ENCODE data around the gene CCDC27.
"Not testable (repeated sequence)": the region's sequence is repeated elsewhere in the genome, so short reads cannot be mapped to it uniquely, and the experiment has no call there.

The CCDC27 gene

GRCh38 chr1:3799976-3800685, 47.9 kb downstream of the CCDC27 start:
- Histone ChIP-seq H3K27me3 (ENCODE audit: insufficient read depth, low read length, poor library complexity, severe bottlenecking) (peaks cover 9% of the 10 kb centered on the region), H3K4me3 (ENCODE audit: low read length, poor library complexity, severe bottlenecking) (no peak overlapping the region), H3F3A (ENCODE audit: low read depth) (no peaks in the 10 kb centered on the region), H4K20me1 (ENCODE audit: insufficient read depth, low read length, poor library complexity, severe bottlenecking) (peaks cover 7% of the 10 kb centered on the region), H3K36me3 (ENCODE audit: insufficient read depth, low read length) (no peaks in the 10 kb centered on the region), H3K9ac (ENCODE audit: low read depth, low read length, poor library complexity, severe bottlenecking) (no peak overlapping the region), H3K4me2 (ENCODE audit: low read depth, low read length, poor library complexity, severe bottlenecking) (no peak overlapping the region), H3K79me2 (ENCODE audit: insufficient read depth, low read length) (peaks cover 11% of the 10 kb centered on the region), H3K4me1 (ENCODE audit: insufficient read depth, low read length, poor library complexity, severe bottlenecking) (peaks cover 7% of the 10 kb centered on the region), H3K9me2 (replicated peaks; ENCODE audit: low read depth, low read length) (no peaks in the 10 kb centered on the region), H2AFZ (ENCODE audit: low read length) (no peak overlapping the region), H3K9me3 (ENCODE audit: insufficient read depth, low read depth, low read length) (no peaks in the 10 kb centered on the region)
- TF ChIP-seq CTCF (conservative IDR thresholded peaks at IDR 0.05; ENCODE audit: low read length) (no peak), EZH2phosphoT487 (IDR thresholded peaks at IDR 0.05; ENCODE audit: borderline replicate concordance) (no peak)

DNA sequence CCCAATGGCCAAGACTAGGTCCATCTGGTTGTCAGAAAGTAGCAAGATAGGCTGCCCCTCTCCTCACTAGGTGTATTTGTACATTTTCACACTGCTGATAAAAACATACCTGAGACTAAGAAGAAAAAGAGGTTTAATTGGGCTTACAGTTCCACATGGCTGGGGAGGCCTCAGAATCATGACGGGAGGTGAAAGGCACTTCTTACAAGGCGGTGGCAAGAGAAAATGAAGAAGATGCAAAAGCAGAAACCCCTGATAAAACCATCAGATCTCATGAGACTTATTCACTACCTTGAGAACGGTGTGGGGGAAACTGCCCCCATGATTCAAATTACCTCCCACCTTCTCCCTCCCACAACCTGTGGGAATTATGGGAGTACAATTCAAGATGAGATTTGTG, 48.5 kb downstream of the CCDC27 start:
- not testable (repeated sequence) for H3K4me3 ChIP-seq (ENCODE audit: low read length, poor library complexity, severe bottlenecking); H3K9me3 ChIP-seq (ENCODE audit: insufficient read depth, low read depth, low read length); H3K9ac ChIP-seq (ENCODE audit: low read depth, low read length, poor library complexity, severe bottlenecking); H3K36me3 ChIP-seq (ENCODE audit: insufficient read depth, low read length); H2AFZ ChIP-seq (ENCODE audit: low read length); H3K4me1 ChIP-seq (ENCODE audit: insufficient read depth, low read length, poor library complexity, severe bottlenecking); H3K9me2 ChIP-seq (replicated peaks; ENCODE audit: low read depth, low read length); H4K20me1 ChIP-seq (ENCODE audit: insufficient read depth, low read length, poor library complexity, severe bottlenecking); H3K27me3 ChIP-seq (ENCODE audit: insufficient read depth, low read length, poor library complexity, severe bottlenecking); H3K4me2 ChIP-seq (ENCODE audit: low read depth, low read length, poor library complexity, severe bottlenecking); H3K79me2 ChIP-seq (ENCODE audit: insufficient read depth, low read length); H3F3A ChIP-seq (ENCODE audit: low read depth)

- Histone ChIP-seq H3K4me3 (ENCODE audit: low read length, poor library complexity, severe bottlenecking) (no peak overlapping the region), H3K9ac (ENCODE audit: low read depth, low read length, poor library complexity, severe bottlenecking) (no peak overlapping the region)
Observed at GRCh38 chr1:3803905-3804626, 51.8 kb downstream of the CCDC27 start.

DNA sequence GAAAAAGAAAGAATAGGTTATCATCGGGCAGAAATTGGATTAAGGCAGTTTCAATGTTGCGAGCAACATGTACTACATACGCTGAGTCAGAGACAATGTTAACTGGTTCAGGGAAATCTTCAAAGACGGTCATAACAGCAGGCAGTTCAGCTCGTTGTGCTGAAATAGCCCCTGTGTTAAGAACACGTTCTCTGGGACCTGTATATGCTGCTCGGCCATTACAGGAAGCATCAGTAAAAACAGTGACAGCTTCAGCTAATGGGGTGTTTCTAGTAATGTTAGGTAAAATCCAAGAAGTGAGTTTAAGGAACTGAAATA, 52.3 kb downstream of the CCDC27 start:
- not testable (repeated sequence) for H3K79me2 ChIP-seq (ENCODE audit: insufficient read depth, low read length); H3K9me2 ChIP-seq (replicated peaks; ENCODE audit: low read depth, low read length); H3K4me2 ChIP-seq (ENCODE audit: low read depth, low read length, poor library complexity, severe bottlenecking); H3K9ac ChIP-seq (ENCODE audit: low read depth, low read length, poor library complexity, severe bottlenecking); H3F3A ChIP-seq (ENCODE audit: low read depth); H3K27me3 ChIP-seq (ENCODE audit: insufficient read depth, low read length, poor library complexity, severe bottlenecking); H3K9me3 ChIP-seq (ENCODE audit: insufficient read depth, low read depth, low read length); H4K20me1 ChIP-seq (ENCODE audit: insufficient read depth, low read length, poor library complexity, severe bottlenecking); H2AFZ ChIP-seq (ENCODE audit: low read length); H3K4me3 ChIP-seq (ENCODE audit: low read length, poor library complexity, severe bottlenecking); H3K4me1 ChIP-seq (ENCODE audit: insufficient read depth, low read length, poor library complexity, severe bottlenecking); H3K36me3 ChIP-seq (ENCODE audit: insufficient read depth, low read length)

More at GRCh38 chr1:3803905-3804626, 51.8 kb downstream of the CCDC27 start:
- H3K79me2 ChIP-seq (ENCODE audit: insufficient read depth, low read length): no peaks in the 10 kb centered on the region
- no peaks in the 10 kb centered on the region for H3K9me3 ChIP-seq (ENCODE audit: insufficient read depth, low read depth, low read length)
- H3K9me2 ChIP-seq (replicated peaks; ENCODE audit: low read depth, low read length): no peaks in the 10 kb centered on the region
- no peak for TF ChIP-seq EZH2phosphoT487 (IDR thresholded peaks at IDR 0.05; ENCODE audit: borderline replicate concordance)
- TF ChIP-seq CTCF (conservative IDR thresholded peaks at IDR 0.05; ENCODE audit: low read length): no peak
- H4K20me1 ChIP-seq (ENCODE audit: insufficient read depth, low read length, poor library complexity, severe bottlenecking): no peaks in the 10 kb centered on the region
- no peaks in the 10 kb centered on the region for H3F3A ChIP-seq (ENCODE audit: low read depth)
- no peak overlapping the region for H3K4me2 ChIP-seq (ENCODE audit: low read depth, low read length, poor library complexity, severe bottlenecking)
- no peaks in the 10 kb centered on the region for H3K4me1 ChIP-seq (ENCODE audit: insufficient read depth, low read length, poor library complexity, severe bottlenecking)
- H2AFZ ChIP-seq (ENCODE audit: low read length): no peak overlapping the region
- H3K36me3 ChIP-seq (ENCODE audit: insufficient read depth, low read length): no peaks in the 10 kb centered on the region
- peaks cover 9% of the 10 kb centered on the region for H3K27me3 ChIP-seq (ENCODE audit: insufficient read depth, low read length, poor library complexity, severe bottlenecking)
